GM19035 (cell line): ENCODE measurements around the gene EFNA5.

Source experiments
- ATAC-seq: cut with Tn5 transposase; IDR thresholded peaks from one replicate; pipeline ENCODE4 v1.9.1; 2021; ENCODE audit not compliant: unreplicated experiment

EFNA5 gene

GRCh38 chr5:107646418-107646817, 24.3 kb downstream of the EFNA5 start:
- ATAC-seq = no peak

DNA sequence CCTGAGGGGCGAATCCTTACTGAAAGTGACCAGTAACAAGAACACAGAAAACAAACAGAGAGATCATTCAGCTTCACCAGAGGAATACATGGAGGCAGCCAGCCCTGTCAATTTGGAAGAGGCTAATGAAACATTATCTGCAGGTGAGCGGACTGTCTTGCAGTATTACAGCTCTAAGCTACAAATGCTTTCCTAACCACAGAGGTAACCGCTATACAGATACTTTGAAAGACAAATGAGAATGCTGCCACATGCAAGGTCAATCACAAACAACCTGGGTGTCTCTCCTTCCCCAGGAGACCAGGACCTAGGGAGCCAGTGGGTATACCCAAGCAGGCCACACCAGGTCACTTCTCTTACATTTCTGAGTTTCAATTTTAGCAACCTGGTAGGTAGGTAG, 30.2 kb downstream of the EFNA5 start:
- ATAC-seq = no peak

DNA sequence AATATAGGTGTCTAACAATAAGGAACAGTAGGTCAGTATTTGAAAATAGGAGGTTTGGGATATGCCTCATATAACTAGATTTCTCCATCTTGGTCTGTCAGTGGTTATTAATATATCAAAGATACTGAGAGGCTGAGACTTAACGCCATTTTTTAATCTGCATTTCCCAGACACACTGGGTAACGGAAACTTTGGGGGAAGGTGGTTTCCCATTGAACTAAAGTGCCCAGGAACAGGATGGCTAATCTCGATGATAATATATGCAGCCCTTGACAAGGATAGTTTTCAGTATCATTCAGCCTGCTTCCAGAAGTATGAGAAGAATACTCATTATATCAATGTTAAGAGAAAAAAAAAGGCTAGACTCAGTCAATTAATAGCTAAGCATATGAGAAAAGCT, 30.7 kb downstream of the EFNA5 start:
- no peak for ATAC-seq

DNA sequence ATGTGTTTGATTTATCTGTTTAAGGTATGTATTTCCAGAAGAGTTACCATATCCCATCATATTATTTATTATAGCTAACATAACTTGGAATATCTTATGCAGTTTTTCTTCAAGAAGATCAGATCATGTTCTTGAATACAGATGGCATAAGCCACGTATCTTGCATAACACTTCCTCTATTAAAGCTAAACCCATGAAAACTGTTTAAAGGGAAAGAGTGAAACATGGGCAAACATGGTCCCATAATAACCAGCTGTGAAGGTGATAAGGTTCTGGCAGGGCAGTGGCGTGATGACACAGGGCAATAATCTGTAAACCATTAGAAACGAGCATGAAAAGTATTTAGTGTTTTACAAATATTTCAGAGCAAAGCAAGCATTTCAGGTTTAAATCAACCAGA, 34.2 kb downstream of the EFNA5 start:
- no peak for ATAC-seq

GRCh38 chr5:107636068-107636467, 34.7 kb downstream of the EFNA5 start:
- ATAC-seq = no peak

- no peak for ATAC-seq
These were observed 35.5 kb downstream of the EFNA5 start for GRCh38 chr5:107634981-107635848.

GRCh38 chr5:107633171-107633901, 37.4 kb downstream of the EFNA5 start:
- ATAC-seq = no peak

DNA sequence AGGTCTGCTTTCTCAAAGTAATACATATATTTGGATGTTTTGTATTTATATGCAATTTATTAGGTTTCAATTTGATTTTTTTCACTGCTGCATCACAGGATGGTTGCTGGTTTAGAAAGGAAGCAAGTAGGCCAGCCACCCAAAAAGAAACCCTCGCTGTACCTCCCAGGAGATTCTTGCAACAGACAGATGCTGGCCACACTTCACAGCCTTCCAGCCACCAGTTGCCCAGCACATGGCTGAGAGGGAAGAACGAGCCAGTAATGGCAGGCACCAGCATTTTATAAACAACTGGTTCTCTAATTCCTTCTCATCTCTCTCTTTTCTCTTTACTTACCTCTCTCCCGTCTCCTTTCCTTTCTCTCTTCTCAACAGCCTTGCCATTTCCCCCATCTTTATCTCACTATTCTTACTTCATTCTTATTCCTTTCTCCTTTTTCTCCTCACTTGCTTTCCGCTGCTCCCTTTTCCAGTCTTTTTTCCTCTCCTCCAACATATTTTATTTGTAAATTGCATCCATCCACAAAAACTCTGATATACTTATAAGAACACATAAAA, 38.9 kb downstream of the EFNA5 start:
- ATAC-seq = no peak

- no peak for ATAC-seq
These were observed 40.6 kb downstream of the EFNA5 start for GRCh38 chr5:107630184-107630583.

- no peak for ATAC-seq
These were observed 46.5 kb downstream of the EFNA5 start for GRCh38 chr5:107624235-107624634.

GRCh38 chr5:107621089-107621488, 49.6 kb downstream of the EFNA5 start:
- ATAC-seq = no peak

- no peak for ATAC-seq
These were observed 51.0 kb downstream of the EFNA5 start for GRCh38 chr5:107619781-107620180.

DNA sequence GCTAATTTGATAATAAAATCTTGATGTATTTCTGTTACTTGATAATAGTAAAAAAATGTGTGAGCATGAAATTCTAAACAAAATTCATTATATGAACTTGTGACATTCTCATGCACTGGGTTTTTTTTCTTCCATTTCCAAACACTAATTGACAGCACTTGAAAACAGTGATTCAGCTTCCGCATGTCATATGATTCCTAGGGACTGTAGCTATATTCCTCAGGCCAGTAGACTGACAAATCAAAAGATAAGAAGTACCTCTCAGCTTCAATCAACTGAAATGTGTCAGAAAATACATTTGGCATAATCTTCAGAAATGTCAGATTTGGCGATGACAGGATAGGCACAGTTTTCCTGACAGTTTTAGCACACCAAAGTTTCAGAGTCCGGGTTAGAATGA, 52.5 kb downstream of the EFNA5 start:
- ATAC-seq = no peak

DNA sequence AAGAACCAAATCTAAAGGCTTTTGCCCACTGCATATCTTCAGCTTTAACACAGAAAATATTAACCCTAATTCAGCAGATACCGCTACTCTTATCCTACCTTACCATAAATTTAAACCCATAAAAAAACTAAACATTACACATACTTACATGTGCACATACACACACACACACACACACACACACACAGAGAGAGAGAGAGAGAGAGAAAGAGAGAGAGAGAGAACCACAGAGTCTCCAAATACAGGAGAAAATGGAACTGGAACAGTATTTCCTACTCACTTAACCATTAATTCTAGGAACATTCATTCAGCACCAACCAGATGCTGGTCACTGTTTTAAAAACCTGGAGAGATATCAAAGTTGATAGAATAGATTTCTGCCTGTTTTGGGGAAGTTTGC, 53.7 kb downstream of the EFNA5 start:
- no peak for ATAC-seq

GRCh38 chr5:107616213-107616612, 54.5 kb downstream of the EFNA5 start:
- no peak for ATAC-seq

DNA sequence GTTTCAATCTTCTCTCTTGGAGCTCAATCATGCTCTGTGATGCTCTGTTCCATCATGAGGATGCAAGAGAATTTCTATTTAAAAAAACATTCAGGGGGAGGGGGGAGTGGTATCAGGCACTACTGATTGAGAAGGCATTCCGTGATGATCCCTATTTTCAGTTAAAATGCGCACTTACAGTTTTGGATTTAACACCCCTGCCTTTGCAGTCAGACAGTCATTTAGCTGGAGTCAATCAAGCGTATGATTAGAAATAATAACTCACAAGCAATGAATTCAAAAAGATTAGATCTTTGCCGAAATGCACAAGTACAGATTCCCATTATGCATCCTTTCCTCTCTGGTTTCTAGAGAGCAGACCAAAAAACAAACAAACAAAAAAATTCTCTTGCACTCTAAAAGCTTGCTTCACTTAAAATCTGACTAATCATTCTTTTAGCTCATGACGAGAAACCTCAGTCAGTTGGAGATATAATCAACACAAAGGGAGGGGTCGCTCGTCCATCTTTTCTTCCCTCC, 55.4 kb downstream of the EFNA5 start:
- no peak for ATAC-seq

- ATAC-seq = no peak
These were observed 58.2 kb downstream of the EFNA5 start for GRCh38 chr5:107612541-107612940.

- ATAC-seq = no peak
These were observed 59.9 kb downstream of the EFNA5 start for GRCh38 chr5:107610798-107611197.

GRCh38 chr5:107607671-107608345, 62.9 kb downstream of the EFNA5 start:
- ATAC-seq = no peak

GRCh38 chr5:107607196-107607595, 63.5 kb downstream of the EFNA5 start:
- no peak for ATAC-seq

DNA sequence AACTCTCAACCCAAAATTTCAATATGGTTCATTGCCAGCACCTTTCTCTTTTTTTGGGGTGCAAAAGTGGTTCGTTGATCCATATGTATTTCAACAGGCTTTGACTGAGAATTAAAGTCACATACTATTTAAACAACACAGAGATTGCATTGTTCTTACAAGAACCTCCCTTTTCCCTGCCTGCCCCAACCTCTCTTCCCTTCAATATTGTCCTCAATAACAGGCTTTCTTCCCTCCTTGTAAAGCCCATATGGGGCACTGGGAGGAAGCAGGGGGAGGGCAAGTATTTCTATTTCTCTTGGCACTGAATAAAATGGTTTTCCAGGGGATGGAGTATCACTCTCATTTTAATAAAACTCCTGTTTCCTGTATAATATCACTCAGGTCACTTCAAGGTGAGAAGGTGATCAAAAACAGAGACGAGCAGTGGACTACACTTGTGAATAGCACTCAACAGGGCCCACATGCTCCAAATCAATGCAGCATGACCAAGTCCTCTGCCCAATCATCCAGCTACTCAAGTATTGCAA, 65.1 kb downstream of the EFNA5 start:
- no peak for ATAC-seq
